SK-N-SH treated with all-trans-retinoic acid at 6 μM for 48 hours (cell line): ENCODE data around the gene ADIG.

Experiments used
- ARNTL ChIP-seq: fragments of 450-650 bp; formaldehyde crosslinking; IDR thresholded peaks from 2 replicates; pipeline ENCODE4 v1.5.0; 2020; ENCODE audit warnings: low read depth, mild to moderate bottlenecking, moderate library complexity, borderline replicate concordance
- GLIS3 ChIP-seq: fragments of 250-450 bp; sonication (Bioruptor Pico); IDR thresholded peaks from 2 replicates; pipeline ENCODE4 v1.5.0; 2020; ENCODE audit warnings: mild to moderate bottlenecking, moderate library complexity
- OSR1 ChIP-seq: fragments of 250-450 bp; sonication (Bioruptor Pico); IDR thresholded peaks from 2 replicates; pipeline ENCODE4 v1.8.0; 2022; ENCODE audit warnings: moderate library complexity, mild to moderate bottlenecking, inconsistent platforms
- RARB ChIP-seq: fragments of 250-450 bp; sonication (Bioruptor Pico); IDR thresholded peaks from 2 replicates; pipeline ENCODE4 v1.8.0; 2021; ENCODE audit warnings: mild to moderate bottlenecking, moderate library complexity
- ZFP30 ChIP-seq: fragments of 450-650 bp; formaldehyde crosslinking; IDR thresholded peaks from 2 replicates; pipeline ENCODE4 v1.5.0; 2022; ENCODE audit warnings: mild to moderate bottlenecking, moderate library complexity
- ZNF8 ChIP-seq: fragments of 450-650 bp; formaldehyde crosslinking; IDR thresholded peaks from 2 replicates; pipeline ENCODE4 v1.5.0; 2020; ENCODE audit warnings: mild to moderate bottlenecking, moderate library complexity
- TF ChIP-seq, protein P1 (sequence below): fragments of 250-450 bp; sonication (Bioruptor Pico); IDR thresholded peaks from 2 replicates; pipeline ENCODE4 v1.8.0; 2020; ENCODE audit warnings: mild to moderate bottlenecking, moderate library complexity, borderline replicate concordance

DNA sequence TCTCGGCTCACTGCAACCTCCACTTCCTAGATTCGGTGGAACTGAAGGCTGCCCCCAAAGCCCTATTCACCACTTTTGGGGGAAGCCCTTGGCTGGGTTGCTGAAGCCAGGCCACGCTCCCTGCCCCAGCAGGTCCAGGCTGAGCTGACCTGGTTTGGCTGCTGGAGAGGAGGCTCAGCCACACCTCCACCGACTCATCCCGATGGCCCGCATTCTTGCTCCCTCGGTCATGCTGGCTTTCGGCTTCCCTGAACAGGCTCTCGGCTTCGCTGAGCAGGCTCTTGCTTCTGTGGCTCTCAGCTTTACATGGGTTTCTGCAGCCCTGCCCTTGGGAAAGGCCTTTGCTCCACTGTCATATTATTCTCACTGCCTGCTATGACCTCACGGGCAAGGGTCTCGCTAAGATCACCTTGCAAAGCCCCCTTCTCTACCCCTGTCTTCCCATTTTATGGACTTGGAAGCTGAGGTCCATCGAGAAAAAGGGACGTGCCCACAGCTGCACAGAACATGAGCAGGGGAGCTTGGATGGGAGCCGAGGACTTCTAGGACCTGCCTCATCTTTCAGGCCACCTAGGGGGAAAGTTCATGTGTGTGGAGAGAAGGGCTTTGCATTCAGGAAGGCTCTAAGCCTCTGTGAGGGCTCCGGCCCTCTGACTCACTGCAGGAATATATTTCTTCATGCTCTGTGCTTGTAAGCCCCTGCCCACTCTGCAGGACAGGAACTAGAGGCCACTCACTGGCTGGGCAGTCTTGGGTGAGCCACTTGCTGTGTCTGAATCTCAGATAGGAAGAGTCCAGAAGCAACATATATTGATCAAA, 36.2 kb downstream of the ADIG start:
- TF ChIP-seq GLIS3 (CRISPR knock-in tag) = no peak
- TF ChIP-seq ARNTL (CRISPR knock-in tag) = no peak
- TF ChIP-seq ZNF8 (CRISPR knock-in tag) = no peak
- TF ChIP-seq, protein P1, sequence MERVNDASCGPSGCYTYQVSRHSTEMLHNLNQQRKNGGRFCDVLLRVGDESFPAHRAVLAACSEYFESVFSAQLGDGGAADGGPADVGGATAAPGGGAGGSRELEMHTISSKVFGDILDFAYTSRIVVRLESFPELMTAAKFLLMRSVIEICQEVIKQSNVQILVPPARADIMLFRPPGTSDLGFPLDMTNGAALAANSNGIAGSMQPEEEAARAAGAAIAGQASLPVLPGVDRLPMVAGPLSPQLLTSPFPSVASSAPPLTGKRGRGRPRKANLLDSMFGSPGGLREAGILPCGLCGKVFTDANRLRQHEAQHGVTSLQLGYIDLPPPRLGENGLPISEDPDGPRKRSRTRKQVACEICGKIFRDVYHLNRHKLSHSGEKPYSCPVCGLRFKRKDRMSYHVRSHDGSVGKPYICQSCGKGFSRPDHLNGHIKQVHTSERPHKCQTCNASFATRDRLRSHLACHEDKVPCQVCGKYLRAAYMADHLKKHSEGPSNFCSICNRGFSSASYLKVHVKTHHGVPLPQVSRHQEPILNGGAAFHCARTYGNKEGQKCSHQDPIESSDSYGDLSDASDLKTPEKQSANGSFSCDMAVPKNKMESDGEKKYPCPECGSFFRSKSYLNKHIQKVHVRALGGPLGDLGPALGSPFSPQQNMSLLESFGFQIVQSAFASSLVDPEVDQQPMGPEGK = no peak
- TF ChIP-seq OSR1 (CRISPR knock-in tag) = no peak
- no peak for TF ChIP-seq RARB (CRISPR knock-in tag)
- no peak for TF ChIP-seq ZFP30 (CRISPR knock-in tag)
